ENCODE measurements around the gene BRD7.

DNA sequence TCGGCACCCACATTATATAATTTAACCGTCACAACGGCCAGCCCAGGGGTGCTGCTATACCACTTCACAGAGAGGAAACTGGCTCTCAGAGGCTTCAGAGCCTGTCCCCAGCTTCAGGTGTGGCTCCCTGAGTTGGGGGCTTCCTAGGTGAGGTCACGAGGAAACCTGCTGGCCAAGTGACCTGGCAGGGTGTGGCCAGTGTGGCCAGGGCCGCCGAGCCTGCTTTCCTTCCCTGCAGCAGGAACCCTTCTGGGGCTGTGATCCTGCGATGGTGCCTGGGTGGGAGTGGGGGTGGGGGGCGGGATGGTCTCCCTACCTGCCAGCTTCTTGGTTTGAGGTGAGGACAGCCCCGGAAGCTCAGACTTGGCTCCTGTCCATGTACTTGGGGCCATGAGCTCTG lies 62.5 kb downstream of the BRD7 start:
- TF ChIP-seq, protein P1, sequence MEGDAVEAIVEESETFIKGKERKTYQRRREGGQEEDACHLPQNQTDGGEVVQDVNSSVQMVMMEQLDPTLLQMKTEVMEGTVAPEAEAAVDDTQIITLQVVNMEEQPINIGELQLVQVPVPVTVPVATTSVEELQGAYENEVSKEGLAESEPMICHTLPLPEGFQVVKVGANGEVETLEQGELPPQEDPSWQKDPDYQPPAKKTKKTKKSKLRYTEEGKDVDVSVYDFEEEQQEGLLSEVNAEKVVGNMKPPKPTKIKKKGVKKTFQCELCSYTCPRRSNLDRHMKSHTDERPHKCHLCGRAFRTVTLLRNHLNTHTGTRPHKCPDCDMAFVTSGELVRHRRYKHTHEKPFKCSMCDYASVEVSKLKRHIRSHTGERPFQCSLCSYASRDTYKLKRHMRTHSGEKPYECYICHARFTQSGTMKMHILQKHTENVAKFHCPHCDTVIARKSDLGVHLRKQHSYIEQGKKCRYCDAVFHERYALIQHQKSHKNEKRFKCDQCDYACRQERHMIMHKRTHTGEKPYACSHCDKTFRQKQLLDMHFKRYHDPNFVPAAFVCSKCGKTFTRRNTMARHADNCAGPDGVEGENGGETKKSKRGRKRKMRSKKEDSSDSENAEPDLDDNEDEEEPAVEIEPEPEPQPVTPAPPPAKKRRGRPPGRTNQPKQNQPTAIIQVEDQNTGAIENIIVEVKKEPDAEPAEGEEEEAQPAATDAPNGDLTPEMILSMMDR (IDR thresholded peaks at IDR 0.05; ENCODE audit: low read length), result no peak
- no peak for TF ChIP-seq EZH2phosphoT487 (IDR thresholded peaks at IDR 0.05; ENCODE audit: low read length)

All from MM.1S (cell line).